ENCODE measurements around the gene SSH3.

SSH3 gene

GRCh38 chr11:67288452-67289225 is 14.7 kb upstream of the SSH3 start:
- peak overlapping the region; percentile 72 for H3K4me3 ChIP-seq (ENCODE audit: low read length)
- H2AFZ ChIP-seq (ENCODE audit: low read depth, low read length): peak overlapping the region; percentile 86
- H3K4me1 ChIP-seq (ENCODE audit: insufficient read depth, low read length): peaks cover 15% of the 10 kb centered on the region
- no peaks in the 10 kb centered on the region for H3K9me3 ChIP-seq (ENCODE audit: low read length)
- no peaks in the 10 kb centered on the region for H3K27me3 ChIP-seq (ENCODE audit: insufficient read depth, low read length)
- H3K36me3 ChIP-seq (ENCODE audit: insufficient read depth, low read length): peaks cover 32% of the 10 kb centered on the region

- peak within 1 kb of the TSS; percentile 86 for H2AFZ ChIP-seq (ENCODE audit: low read depth, low read length)
- no peaks in the 10 kb centered on the region for H3K27me3 ChIP-seq (ENCODE audit: insufficient read depth, low read length)
- peaks cover 26% of the 10 kb centered on the region for H3K36me3 ChIP-seq (ENCODE audit: insufficient read depth, low read length)
- H3K9me3 ChIP-seq (ENCODE audit: low read length): no peaks in the 10 kb centered on the region
- H3K4me1 ChIP-seq (ENCODE audit: insufficient read depth, low read length): peaks cover 15% of the 10 kb centered on the region
- peak within 1 kb of the TSS; percentile 75 for H3K4me3 ChIP-seq (ENCODE audit: low read length)
Measured at GRCh38 chr11:67289226-67289650, 14.1 kb upstream of the SSH3 start, which contains the start of gene ANKRD13D. Gene ANKRD13D (plus strand): TSS chr11:67289303. CDS start chr11:67289461, 158 bp downstream.

DNA sequence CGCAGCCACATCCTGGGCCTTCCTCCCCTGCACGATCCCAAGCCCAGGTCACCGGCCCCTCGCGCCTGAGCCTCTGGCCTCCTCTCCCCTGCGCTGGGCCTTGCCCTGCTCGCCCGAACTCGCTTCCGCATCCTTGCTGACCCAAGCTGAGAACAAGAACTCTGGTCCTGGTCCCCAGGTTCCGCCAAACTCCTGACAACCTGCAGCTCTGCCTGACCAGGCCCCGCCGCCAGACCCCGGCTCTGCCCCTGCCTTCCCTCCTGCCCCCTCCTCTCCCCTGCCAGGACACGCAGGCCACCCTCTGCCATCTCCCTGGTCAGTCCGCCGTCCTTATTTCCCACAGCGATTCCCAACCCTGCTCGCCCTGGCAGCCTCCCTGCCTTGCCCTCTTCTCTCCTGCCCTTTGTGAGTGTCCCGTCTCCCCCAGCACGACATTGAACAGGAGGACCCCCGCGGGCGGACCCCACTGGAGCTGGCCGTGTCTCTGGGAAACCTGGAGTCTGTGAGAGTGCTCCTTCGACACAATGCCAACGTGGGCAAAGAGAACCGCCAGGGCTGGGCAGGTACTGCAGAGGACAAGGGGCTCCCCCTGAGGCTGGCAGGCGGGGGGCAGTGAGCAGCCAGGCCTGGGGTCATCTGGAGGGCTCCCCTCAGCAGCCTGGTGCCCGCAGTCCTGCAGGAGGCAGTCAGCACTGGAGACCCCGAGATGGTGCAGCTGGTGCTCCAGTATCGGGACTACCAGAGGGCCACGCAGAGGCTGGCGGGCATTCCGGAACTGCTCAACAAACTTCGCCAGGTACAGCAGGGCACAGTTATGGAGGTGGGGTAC is 13.5 kb upstream of the SSH3 start:
- peaks cover 15% of the 10 kb centered on the region for H3K4me1 ChIP-seq (ENCODE audit: insufficient read depth, low read length)
- peak overlapping the region; percentile 75 for H3K4me3 ChIP-seq (ENCODE audit: low read length)
- no peaks in the 10 kb centered on the region for H3K27me3 ChIP-seq (ENCODE audit: insufficient read depth, low read length)
- H2AFZ ChIP-seq (ENCODE audit: low read depth, low read length): no peak overlapping the region
- H3K9me3 ChIP-seq (ENCODE audit: low read length): no peaks in the 10 kb centered on the region
- peaks cover 25% of the 10 kb centered on the region for H3K36me3 ChIP-seq (ENCODE audit: insufficient read depth, low read length)

- Histone ChIP-seq H3K4me1 (ENCODE audit: insufficient read depth, low read length) (peaks cover 15% of the 10 kb centered on the region), H3K27me3 (ENCODE audit: insufficient read depth, low read length) (no peaks in the 10 kb centered on the region), H3K9me3 (ENCODE audit: low read length) (peaks cover 2% of the 10 kb centered on the region), H3K4me3 (ENCODE audit: low read length) (no peak overlapping the region), H3K36me3 (ENCODE audit: insufficient read depth, low read length) (peaks cover 18% of the 10 kb centered on the region), H2AFZ (ENCODE audit: low read depth, low read length) (no peak overlapping the region)
Measured at GRCh38 chr11:67290801-67291200, 12.5 kb upstream of the SSH3 start.

DNA sequence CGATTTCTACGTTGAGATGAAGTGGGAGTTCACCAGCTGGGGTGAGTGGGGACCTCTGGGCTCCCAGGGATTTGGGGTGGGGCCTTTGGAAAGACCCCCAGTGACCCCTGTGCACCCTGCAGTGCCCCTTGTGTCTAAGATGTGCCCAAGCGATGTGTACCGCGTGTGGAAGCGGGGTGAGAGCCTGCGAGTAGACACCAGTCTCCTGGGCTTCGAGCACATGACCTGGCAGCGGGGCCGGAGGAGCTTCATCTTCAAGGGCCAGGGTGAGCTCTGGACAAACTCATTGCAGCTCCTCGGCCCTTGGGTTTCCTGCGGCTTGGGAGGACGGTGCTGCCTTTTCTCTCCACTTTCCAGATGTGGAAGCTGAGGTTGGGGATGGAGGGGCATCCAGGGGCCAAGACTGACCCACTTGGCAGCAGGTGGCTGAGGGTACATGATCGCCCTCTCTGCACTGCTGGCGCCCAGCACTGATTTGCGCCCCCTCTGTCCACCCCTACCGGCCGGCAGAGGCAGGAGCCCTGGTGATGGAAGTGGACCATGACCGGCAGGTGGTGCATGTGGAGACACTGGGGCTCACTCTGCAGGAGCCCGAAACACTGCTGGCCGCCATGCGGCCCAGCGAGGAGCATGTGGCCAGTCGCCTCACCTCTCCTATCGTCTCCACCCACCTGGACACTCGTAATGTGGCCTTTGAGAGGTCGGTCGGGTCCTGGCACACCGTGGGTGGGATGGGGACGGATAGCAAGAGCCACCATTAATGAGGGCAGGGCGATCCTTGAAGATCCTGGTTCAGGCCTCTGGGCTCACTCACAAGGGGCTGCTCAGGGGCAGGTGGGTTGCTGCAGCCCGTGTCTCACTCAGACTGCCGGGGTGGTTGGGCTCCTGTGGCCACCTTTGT is 11.6 kb upstream of the SSH3 start:
- H3K27me3 ChIP-seq (ENCODE audit: insufficient read depth, low read length): no peaks in the 10 kb centered on the region
- H2AFZ ChIP-seq (ENCODE audit: low read depth, low read length): no peak overlapping the region
- no peak overlapping the region for H3K4me3 ChIP-seq (ENCODE audit: low read length)
- H3K4me1 ChIP-seq (ENCODE audit: insufficient read depth, low read length): peaks cover 15% of the 10 kb centered on the region
- peaks cover 22% of the 10 kb centered on the region for H3K36me3 ChIP-seq (ENCODE audit: insufficient read depth, low read length)
- peaks cover 7% of the 10 kb centered on the region for H3K9me3 ChIP-seq (ENCODE audit: low read length)

- peaks cover 22% of the 10 kb centered on the region for H3K36me3 ChIP-seq (ENCODE audit: insufficient read depth, low read length)
- H3K9me3 ChIP-seq (ENCODE audit: low read length): peaks cover 7% of the 10 kb centered on the region
- H3K4me1 ChIP-seq (ENCODE audit: insufficient read depth, low read length): peaks cover 13% of the 10 kb centered on the region
- H3K4me3 ChIP-seq (ENCODE audit: low read length): no peak overlapping the region
- no peaks in the 10 kb centered on the region for H3K27me3 ChIP-seq (ENCODE audit: insufficient read depth, low read length)
- H2AFZ ChIP-seq (ENCODE audit: low read depth, low read length): no peak overlapping the region
Measured at GRCh38 chr11:67292671-67293070, 10.7 kb upstream of the SSH3 start.

DNA sequence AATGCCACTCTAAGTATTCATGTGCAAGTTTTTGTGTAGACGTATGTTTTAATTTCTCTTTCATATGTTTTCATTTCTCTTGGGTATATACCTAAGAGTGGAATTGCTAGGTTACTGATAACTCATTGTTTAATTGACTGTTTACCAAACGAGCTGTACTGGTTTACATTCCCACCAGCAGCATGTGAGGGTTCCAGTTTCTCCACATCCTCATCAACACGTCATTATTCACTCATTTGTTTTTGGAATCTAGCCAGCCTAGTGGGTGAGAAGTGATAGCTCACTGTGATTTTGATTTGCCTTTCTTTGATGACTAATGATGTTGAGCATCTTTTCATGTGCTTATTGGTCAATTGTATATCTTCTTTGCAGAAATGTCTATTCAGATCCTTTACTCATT is 10.2 kb upstream of the SSH3 start:
- Histone ChIP-seq H3K4me3 (ENCODE audit: low read length) (no peak overlapping the region), H2AFZ (ENCODE audit: low read depth, low read length) (no peak overlapping the region), H3K4me1 (ENCODE audit: insufficient read depth, low read length) (peaks cover 8% of the 10 kb centered on the region), H3K27me3 (ENCODE audit: insufficient read depth, low read length) (no peaks in the 10 kb centered on the region), H3K36me3 (ENCODE audit: insufficient read depth, low read length) (peaks cover 22% of the 10 kb centered on the region), H3K9me3 (ENCODE audit: low read length) (peaks cover 7% of the 10 kb centered on the region)

DNA sequence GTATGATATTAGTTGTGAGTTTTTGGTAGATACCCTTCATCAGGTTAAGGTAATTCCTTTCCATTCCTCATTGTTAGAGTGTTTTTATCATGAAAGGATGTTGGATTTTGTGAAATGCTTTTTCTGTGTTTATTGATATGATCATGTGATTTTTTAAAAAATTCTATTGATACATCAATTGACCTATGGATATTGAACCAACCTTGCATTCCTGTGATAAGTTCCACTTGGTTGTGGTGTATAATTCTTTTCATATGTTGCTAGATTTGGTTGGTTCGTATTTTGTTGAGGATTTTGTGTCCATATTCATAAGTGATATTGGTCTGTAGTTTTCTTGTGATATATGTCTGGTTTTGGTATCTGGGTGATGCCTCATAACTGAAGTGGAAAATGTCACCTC is 7.5 kb upstream of the SSH3 start:
- Histone ChIP-seq H3K27me3 (ENCODE audit: insufficient read depth, low read length) (no peaks in the 10 kb centered on the region), H3K36me3 (ENCODE audit: insufficient read depth, low read length) (peaks cover 42% of the 10 kb centered on the region), H3K4me3 (ENCODE audit: low read length) (no peak overlapping the region), H2AFZ (ENCODE audit: low read depth, low read length) (no peak overlapping the region), H3K9me3 (ENCODE audit: low read length) (peaks cover 7% of the 10 kb centered on the region), H3K4me1 (ENCODE audit: insufficient read depth, low read length) (no peaks in the 10 kb centered on the region)

DNA sequence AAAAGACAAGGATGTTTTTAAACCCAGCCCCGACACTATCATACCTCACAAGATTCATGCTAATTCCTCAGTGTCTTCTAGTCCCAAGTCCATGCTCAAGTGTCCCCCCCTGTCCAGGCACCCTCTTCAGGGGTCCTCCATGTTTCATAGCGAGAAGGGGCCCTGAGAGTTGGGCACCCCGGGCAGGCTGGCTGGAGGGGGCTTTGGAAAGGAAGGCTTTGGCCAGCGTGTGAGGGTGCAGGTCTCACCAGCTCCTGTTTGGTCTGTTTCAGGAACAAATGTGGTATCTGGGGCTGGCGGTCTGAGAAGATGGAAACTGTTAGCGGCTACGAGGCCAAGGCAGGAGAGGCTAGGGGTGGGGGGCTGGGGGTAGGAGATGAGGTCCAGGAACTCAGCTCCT is 4.5 kb upstream of the SSH3 start:
- H3K4me1 ChIP-seq (ENCODE audit: insufficient read depth, low read length): peaks cover 10% of the 10 kb centered on the region
- H3K9me3 ChIP-seq (ENCODE audit: low read length): peaks cover 7% of the 10 kb centered on the region
- no peak overlapping the region for H2AFZ ChIP-seq (ENCODE audit: low read depth, low read length)
- no peak overlapping the region for H3K4me3 ChIP-seq (ENCODE audit: low read length)
- peaks cover 33% of the 10 kb centered on the region for H3K36me3 ChIP-seq (ENCODE audit: insufficient read depth, low read length)
- H3K27me3 ChIP-seq (ENCODE audit: insufficient read depth, low read length): no peaks in the 10 kb centered on the region

DNA sequence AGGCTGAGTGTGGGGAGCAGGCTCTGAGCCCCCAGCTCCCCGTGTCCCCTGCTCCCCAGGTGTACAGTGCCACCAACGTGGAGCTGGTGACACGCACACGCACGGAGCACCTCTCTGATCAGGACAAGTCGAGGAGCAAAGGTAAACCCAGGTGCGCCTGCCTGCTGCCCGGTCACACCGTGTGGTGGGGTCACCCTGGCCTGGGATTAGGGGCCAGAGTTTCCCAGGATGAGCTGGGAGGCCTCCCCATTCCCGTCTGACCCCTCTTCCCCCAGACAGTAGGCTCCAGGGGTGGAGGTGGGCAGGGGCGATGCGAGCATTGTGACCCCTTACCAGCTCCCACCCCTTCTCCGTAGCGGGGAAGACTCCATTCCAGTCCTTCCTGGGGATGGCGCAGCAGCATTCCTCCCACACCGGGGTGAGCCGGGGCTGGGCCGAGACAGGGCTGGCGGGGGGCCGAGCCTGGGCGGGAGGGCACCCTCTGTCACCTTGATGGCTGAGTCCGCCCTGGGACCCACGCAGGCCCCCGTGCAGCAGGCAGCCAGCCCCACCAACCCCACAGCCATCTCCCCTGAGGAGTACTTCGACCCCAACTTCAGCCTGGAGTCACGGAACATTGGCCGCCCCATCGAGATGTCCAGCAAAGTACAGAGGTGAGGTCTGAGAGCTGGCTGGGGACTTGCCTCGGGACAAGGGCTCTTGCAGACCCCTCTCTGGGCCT is 3.7 kb upstream of the SSH3 start:
- H3K36me3 ChIP-seq (ENCODE audit: insufficient read depth, low read length): peaks cover 33% of the 10 kb centered on the region
- H2AFZ ChIP-seq (ENCODE audit: low read depth, low read length): no peak overlapping the region

DNA sequence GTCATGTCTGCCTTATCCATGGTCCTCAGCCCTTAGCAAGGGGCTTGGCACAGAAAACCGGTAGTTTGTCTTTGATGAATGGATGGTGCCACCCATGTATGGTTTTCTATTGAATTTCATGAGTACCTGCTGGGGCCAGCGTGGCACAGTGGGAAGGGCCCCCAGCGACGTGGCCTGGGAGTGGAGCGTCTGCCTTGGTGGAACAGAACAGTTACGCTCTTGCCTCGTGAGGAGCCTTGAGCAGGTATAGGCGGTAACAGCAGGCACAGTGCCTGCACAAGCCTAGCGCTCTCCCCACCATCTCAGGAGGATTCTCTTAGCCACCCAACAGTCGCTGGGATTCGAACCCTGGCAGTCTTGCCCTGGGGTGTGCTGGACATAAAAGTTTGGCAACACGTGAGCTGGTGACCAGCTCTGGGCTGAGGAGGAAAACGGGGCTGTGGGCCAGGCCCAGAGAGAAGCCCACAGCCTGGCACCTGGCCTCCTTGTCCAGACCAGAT is 3.0 kb upstream of the SSH3 start:
- no peak overlapping the region for H3K4me3 ChIP-seq (ENCODE audit: low read length)
- peaks cover 33% of the 10 kb centered on the region for H3K36me3 ChIP-seq (ENCODE audit: insufficient read depth, low read length)
- no peaks in the 10 kb centered on the region for H3K27me3 ChIP-seq (ENCODE audit: insufficient read depth, low read length)
- peaks cover 6% of the 10 kb centered on the region for H3K9me3 ChIP-seq (ENCODE audit: low read length)
- peaks cover 10% of the 10 kb centered on the region for H3K4me1 ChIP-seq (ENCODE audit: insufficient read depth, low read length)
- H2AFZ ChIP-seq (ENCODE audit: low read depth, low read length): no peak overlapping the region

More for the DNA sequence above, 3.7 kb upstream of the SSH3 start:
- Histone ChIP-seq H3K4me3 (ENCODE audit: low read length) (no peak overlapping the region), H3K4me1 (ENCODE audit: insufficient read depth, low read length) (peaks cover 10% of the 10 kb centered on the region), H3K27me3 (ENCODE audit: insufficient read depth, low read length) (no peaks in the 10 kb centered on the region), H3K9me3 (ENCODE audit: low read length) (peaks cover 7% of the 10 kb centered on the region)

DNA sequence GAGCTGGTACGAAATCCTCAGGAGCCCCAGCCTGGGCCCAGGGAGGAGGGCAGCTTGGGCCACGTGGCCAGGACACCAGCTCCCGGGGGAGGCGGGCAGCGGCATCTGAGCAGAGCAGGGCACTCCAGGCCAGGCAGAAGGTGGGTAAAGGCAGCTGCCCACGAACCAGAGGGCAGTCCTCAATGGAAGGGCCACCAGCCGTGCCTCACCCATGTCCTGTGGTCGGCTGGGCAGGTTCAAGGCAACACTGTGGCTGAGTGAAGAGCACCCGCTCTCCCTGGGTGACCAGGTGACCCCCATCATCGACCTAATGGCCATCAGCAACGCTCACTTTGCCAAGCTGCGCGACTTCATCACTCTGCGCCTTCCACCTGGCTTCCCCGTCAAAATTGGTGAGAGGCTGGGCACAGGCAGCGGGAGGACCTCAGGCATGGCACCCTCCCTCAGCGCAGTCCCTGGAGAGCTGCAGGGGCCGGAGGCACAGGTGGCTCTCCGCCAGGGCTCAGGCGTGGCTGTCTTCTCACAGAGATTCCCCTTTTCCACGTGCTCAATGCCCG is 2.5 kb upstream of the SSH3 start:
- Histone ChIP-seq H3K36me3 (ENCODE audit: insufficient read depth, low read length) (peaks cover 33% of the 10 kb centered on the region), H3K4me3 (ENCODE audit: low read length) (no peak overlapping the region)

More for the DNA sequence above, 2.5 kb upstream of the SSH3 start:
- no peak overlapping the region for H2AFZ ChIP-seq (ENCODE audit: low read depth, low read length)
- H3K9me3 ChIP-seq (ENCODE audit: low read length): peaks cover 5% of the 10 kb centered on the region
- no peaks in the 10 kb centered on the region for H3K27me3 ChIP-seq (ENCODE audit: insufficient read depth, low read length)
- H3K4me1 ChIP-seq (ENCODE audit: insufficient read depth, low read length): peaks cover 10% of the 10 kb centered on the region
